GM12874 (cell line): ENCODE measurements around the gene TRAF3IP3.

Source experiments
- TF ChIP-seq, protein P1 (sequence below): IDR thresholded peaks from 2 replicates; pipeline ENCODE4 v1.5.1; 2011; ENCODE audit warnings: low read depth, mild to moderate bottlenecking, control low read depth, low read length, moderate library complexity; ENCODE audit not compliant: insufficient read depth

TRAF3IP3 gene

GRCh38 chr1:209831615-209832014 lies 75.8 kb downstream of the TRAF3IP3 start:
- TF ChIP-seq, protein P1, sequence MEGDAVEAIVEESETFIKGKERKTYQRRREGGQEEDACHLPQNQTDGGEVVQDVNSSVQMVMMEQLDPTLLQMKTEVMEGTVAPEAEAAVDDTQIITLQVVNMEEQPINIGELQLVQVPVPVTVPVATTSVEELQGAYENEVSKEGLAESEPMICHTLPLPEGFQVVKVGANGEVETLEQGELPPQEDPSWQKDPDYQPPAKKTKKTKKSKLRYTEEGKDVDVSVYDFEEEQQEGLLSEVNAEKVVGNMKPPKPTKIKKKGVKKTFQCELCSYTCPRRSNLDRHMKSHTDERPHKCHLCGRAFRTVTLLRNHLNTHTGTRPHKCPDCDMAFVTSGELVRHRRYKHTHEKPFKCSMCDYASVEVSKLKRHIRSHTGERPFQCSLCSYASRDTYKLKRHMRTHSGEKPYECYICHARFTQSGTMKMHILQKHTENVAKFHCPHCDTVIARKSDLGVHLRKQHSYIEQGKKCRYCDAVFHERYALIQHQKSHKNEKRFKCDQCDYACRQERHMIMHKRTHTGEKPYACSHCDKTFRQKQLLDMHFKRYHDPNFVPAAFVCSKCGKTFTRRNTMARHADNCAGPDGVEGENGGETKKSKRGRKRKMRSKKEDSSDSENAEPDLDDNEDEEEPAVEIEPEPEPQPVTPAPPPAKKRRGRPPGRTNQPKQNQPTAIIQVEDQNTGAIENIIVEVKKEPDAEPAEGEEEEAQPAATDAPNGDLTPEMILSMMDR: no peak
